Hepatocyte (in vitro differentiated cells): ENCODE measurements around the gene DSCAM.

Experiments used
- EZH2 ChIP-seq: fragments of 200-600 bp; sonication (generic); IDR thresholded peaks from 2 replicates; pipeline ENCODE4 v1.6.1; 2016; ENCODE audit warnings: antibody characterized with exemption, mild to moderate bottlenecking, borderline replicate concordance
- EZH2phosphoT487 ChIP-seq: fragments of 200-600 bp; sonication (generic); IDR thresholded peaks from one replicate; pipeline ENCODE4 v1.6.1; 2018; ENCODE audit warnings: antibody characterized with exemption, mild to moderate bottlenecking, low read depth, moderate library complexity; ENCODE audit not compliant: unreplicated experiment, severe bottlenecking
- TF ChIP-seq, protein P1 (sequence below): fragments of 200-600 bp; sonication (generic); IDR thresholded peaks from 2 replicates; pipeline ENCODE4 v1.5.1; 2016; ENCODE audit warnings: antibody characterized with exemption, mild to moderate bottlenecking; ENCODE audit not compliant: poor library complexity

DNA sequence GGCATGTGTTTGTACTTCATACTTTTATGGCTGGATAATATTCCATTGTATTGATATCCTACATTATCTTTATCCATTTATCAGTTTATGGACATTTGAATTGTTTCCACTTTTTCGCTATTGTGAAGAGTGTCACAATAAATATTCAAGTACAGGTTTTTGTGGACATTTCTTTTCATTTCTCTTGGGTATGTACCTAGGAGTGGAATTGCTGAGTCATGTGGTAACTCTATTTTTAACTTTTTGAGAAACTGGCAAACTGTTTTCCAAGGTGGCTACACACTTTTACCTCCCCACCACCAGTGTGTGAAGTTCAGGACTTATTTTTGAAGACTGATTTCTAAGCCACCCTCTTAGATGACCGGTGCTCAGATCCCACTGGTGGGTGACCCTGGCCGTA lies 39.0 kb upstream of the DSCAM start:
- TF ChIP-seq, protein P1, sequence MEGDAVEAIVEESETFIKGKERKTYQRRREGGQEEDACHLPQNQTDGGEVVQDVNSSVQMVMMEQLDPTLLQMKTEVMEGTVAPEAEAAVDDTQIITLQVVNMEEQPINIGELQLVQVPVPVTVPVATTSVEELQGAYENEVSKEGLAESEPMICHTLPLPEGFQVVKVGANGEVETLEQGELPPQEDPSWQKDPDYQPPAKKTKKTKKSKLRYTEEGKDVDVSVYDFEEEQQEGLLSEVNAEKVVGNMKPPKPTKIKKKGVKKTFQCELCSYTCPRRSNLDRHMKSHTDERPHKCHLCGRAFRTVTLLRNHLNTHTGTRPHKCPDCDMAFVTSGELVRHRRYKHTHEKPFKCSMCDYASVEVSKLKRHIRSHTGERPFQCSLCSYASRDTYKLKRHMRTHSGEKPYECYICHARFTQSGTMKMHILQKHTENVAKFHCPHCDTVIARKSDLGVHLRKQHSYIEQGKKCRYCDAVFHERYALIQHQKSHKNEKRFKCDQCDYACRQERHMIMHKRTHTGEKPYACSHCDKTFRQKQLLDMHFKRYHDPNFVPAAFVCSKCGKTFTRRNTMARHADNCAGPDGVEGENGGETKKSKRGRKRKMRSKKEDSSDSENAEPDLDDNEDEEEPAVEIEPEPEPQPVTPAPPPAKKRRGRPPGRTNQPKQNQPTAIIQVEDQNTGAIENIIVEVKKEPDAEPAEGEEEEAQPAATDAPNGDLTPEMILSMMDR: no peak
- TF ChIP-seq EZH2: no peak
- TF ChIP-seq EZH2phosphoT487: no peak
